WTC11 (cell line): ENCODE results near the gene TTC6. TPM values are rescaled to one million over a fixed set of nuclear protein-coding genes. Genes with fewer than 3 reads are reported as not detected.

Experiments
- ATAC-seq: fragments of 200-7000 bp; cut with Tn5 transposase; 2 replicates; pipeline ENCODE4 v1.10.0; 2021; ENCODE audit warnings: mild to moderate bottlenecking, moderate library complexity
- CTCF ChIA-PET: fragments of 300-600 bp; sonication (Branson Sonifier 250); formaldehyde crosslinking; loops from one replicate; lab custom pipeline; 2021; ENCODE audit warnings: antibody characterized with exemption; lab: Charles Lee
- POLR2A ChIA-PET: fragments of 350-600 bp; sonication (Branson Sonifier 250); formaldehyde crosslinking; loops from one replicate; lab custom pipeline; 2021; ENCODE audit warnings: antibody characterized with exemption; lab: Charles Lee
- DNase-seq: peaks from one replicate; pipeline ENCODE4 v3.0.0; 2021; ENCODE audit warnings: low spot score
- H3K27ac Mint-ChIP-seq: 2 replicates; pipeline ENCODE4 v1.8.0; 2021; ENCODE audit warnings: mixed read lengths
- H3K27me3 Mint-ChIP-seq: 2 replicates; pipeline ENCODE4 v1.8.0; 2021; ENCODE audit warnings: low read depth, mild to moderate bottlenecking, moderate library complexity, mixed read lengths
- H3K36me3 Mint-ChIP-seq: 2 replicates; pipeline ENCODE4 v1.8.0; 2021; ENCODE audit warnings: mixed read lengths
- H3K4me1 Mint-ChIP-seq: 2 replicates; pipeline ENCODE4 v1.8.0; 2022; ENCODE audit warnings: mixed read lengths
- H3K4me3 Mint-ChIP-seq: 2 replicates; pipeline ENCODE4 v1.8.0; 2021; ENCODE audit warnings: mild to moderate bottlenecking, moderate library complexity, mixed read lengths
- H3K9me3 Mint-ChIP-seq: 2 replicates; pipeline ENCODE4 v1.8.0; 2021; ENCODE audit warnings: mixed read lengths
- AR ChIP-seq: fragments of 250-450 bp; sonication (Bioruptor Pico); IDR thresholded peaks from 2 replicates; pipeline ENCODE4 v1.9.0; 2021; ENCODE audit warnings: mild to moderate bottlenecking
- ARID4B ChIP-seq: sonication (generic); formaldehyde crosslinking; IDR thresholded peaks from 2 replicates; pipeline ENCODE4 v1.8.0; 2023; ENCODE audit warnings: missing genetic modification reagents, mild to moderate bottlenecking, borderline replicate concordance
- ATF1 ChIP-seq: sonication (generic); formaldehyde crosslinking; IDR thresholded peaks from 2 replicates; pipeline ENCODE4 v1.8.1; 2023; ENCODE audit warnings: mild to moderate bottlenecking, moderate library complexity, missing genetic modification reagents
- CDX4 ChIP-seq: fragments of 250-450 bp; sonication (Bioruptor Pico); IDR thresholded peaks from 2 replicates; pipeline ENCODE4 v1.9.0; 2021; ENCODE audit warnings: moderate library complexity, mild to moderate bottlenecking, inconsistent platforms, borderline replicate concordance
- CREB1 ChIP-seq: sonication (generic); formaldehyde crosslinking; IDR thresholded peaks from 2 replicates; pipeline ENCODE4 v1.8.0; 2023; ENCODE audit warnings: mild to moderate bottlenecking, missing genetic modification reagents
- E2F4 ChIP-seq: sonication (generic); formaldehyde crosslinking; IDR thresholded peaks from 2 replicates; pipeline ENCODE4 v1.8.1; 2022; ENCODE audit warnings: low read depth, mild to moderate bottlenecking, moderate library complexity, missing genetic modification reagents, borderline replicate concordance
- ETV6 ChIP-seq: sonication (generic); formaldehyde crosslinking; IDR thresholded peaks from 2 replicates; pipeline ENCODE4 v1.8.1; 2022; ENCODE audit warnings: mild to moderate bottlenecking, missing genetic modification reagents
- FOXP4 ChIP-seq: sonication (generic); formaldehyde crosslinking; IDR thresholded peaks from 2 replicates; pipeline ENCODE4 v1.8.0; 2022; ENCODE audit warnings: mild to moderate bottlenecking, missing genetic modification reagents
- IRF2 ChIP-seq: sonication (generic); formaldehyde crosslinking; IDR thresholded peaks from 2 replicates; pipeline ENCODE4 v1.8.0; 2022; ENCODE audit warnings: low read depth, missing genetic modification reagents, borderline replicate concordance
- JAZF1 ChIP-seq: fragments of 250-450 bp; sonication (Bioruptor Pico); IDR thresholded peaks from 2 replicates; pipeline ENCODE4 v1.9.0; 2021; ENCODE audit warnings: moderate library complexity, mild to moderate bottlenecking, inconsistent platforms
- MAX ChIP-seq: sonication (generic); formaldehyde crosslinking; IDR thresholded peaks from 2 replicates; pipeline ENCODE4 v1.8.0; 2022; ENCODE audit warnings: mild to moderate bottlenecking, missing genetic modification reagents
- NFE2L1 ChIP-seq: sonication (generic); formaldehyde crosslinking; IDR thresholded peaks from 2 replicates; pipeline ENCODE4 v1.8.1; 2023; ENCODE audit warnings: missing genetic modification reagents
- SMAD4 ChIP-seq: sonication (generic); formaldehyde crosslinking; IDR thresholded peaks from 2 replicates; pipeline ENCODE4 v1.8.0; 2022; ENCODE audit warnings: mild to moderate bottlenecking, missing genetic modification reagents
- SOX15 ChIP-seq: fragments of 250-450 bp; sonication (Bioruptor Pico); IDR thresholded peaks from 2 replicates; pipeline ENCODE4 v1.9.0; 2021; ENCODE audit warnings: mild to moderate bottlenecking
- STAT6 ChIP-seq: sonication (generic); formaldehyde crosslinking; conservative IDR thresholded peaks from 2 replicates; pipeline ENCODE4 v1.8.1; 2023; ENCODE audit warnings: mild to moderate bottlenecking, low read depth, missing genetic modification reagents, moderate library complexity
- TCF7 ChIP-seq: sonication (generic); formaldehyde crosslinking; IDR thresholded peaks from 2 replicates; pipeline ENCODE4 v1.8.0; 2022; ENCODE audit warnings: mild to moderate bottlenecking, low read depth, missing genetic modification reagents, moderate library complexity
- TEAD1 ChIP-seq: sonication (generic); formaldehyde crosslinking; IDR thresholded peaks from 2 replicates; pipeline ENCODE4 v1.8.0; 2022; ENCODE audit warnings: mild to moderate bottlenecking, missing genetic modification reagents
- TEAD4 ChIP-seq: sonication (generic); formaldehyde crosslinking; IDR thresholded peaks from 2 replicates; pipeline ENCODE4 v1.8.0; 2022; ENCODE audit warnings: mild to moderate bottlenecking, missing genetic modification reagents
- TP53 ChIP-seq: sonication (generic); formaldehyde crosslinking; IDR thresholded peaks from 2 replicates; pipeline ENCODE4 v1.8.1; 2023; ENCODE audit warnings: mild to moderate bottlenecking, missing genetic modification reagents
- ZBTB21 ChIP-seq: sonication (generic); formaldehyde crosslinking; IDR thresholded peaks from 2 replicates; pipeline ENCODE4 v1.8.1; 2023; ENCODE audit warnings: mild to moderate bottlenecking, missing genetic modification reagents, borderline replicate concordance
- total RNA-seq: library from RNA; stranded (reverse); gene quantifications from 3 replicates; pipeline ENCODE4 v1.2.3, GENCODE V29; 2021

The TTC6 gene
- total RNA-seq, 1 experiment from 2014 or later = not detected

GRCh38 chr14:37622231-37622923 is 26.9 kb downstream of the TTC6 start (continued):
- TF ChIP-seq SMAD4 = 0 out of 2 replicates have a peak, but pooled peaks have one; percentile 15
- no peak for TF ChIP-seq JAZF1 (CRISPR knock-in tag)
- TF ChIP-seq CREB1 (CRISPR knock-in tag) = peak; percentile 55; the same call in 1 of the 2 replicates
- TF ChIP-seq FOXP4 (CRISPR knock-in tag) = peak; percentile 35; the same call in 1 of the 2 replicates
- TF ChIP-seq E2F4 (CRISPR knock-in tag) = no peak
- 0 out of 2 replicates have a peak, but pooled peaks have one; percentile 7 for TF ChIP-seq TEAD4 (CRISPR knock-in tag)
- TF ChIP-seq ARID4B (CRISPR knock-in tag) = 0 out of 2 replicates have a peak, but pooled peaks have one; percentile 61
- peak; percentile 25; the same call in 1 of the 2 replicates for TF ChIP-seq ATF1 (CRISPR knock-in tag)
- peak; percentile 77 for TF ChIP-seq MAX (CRISPR knock-in tag)

- Mint-ChIP-seq H3K4me1 (peaks cover 4% of the 10 kb centered on the region), H3K36me3 (no peaks in the 10 kb centered on the region), H3K27me3 (peaks cover 75% of the 10 kb centered on the region), H3K4me3 (no peak overlapping the region), H3K9me3 (no peaks in the 10 kb centered on the region), H3K27ac (no peak overlapping the region)
- DNase-seq = no peak
- no peak for ATAC-seq
- CTCF ChIA-PET = interaction anchor here (2.3 to 2.9 kb wide), 2 partner anchors 24 to 32 kb away, joined by 10 to 17 read pairs; no protein-coding TSS in a partner anchor
- POLR2A ChIA-PET = no interaction called here
- TF ChIP-seq TCF7 (CRISPR knock-in tag) = no peak
- TF ChIP-seq CREB1 (CRISPR knock-in tag) = no peak
- TF ChIP-seq TP53 (CRISPR knock-in tag) = no peak
- TF ChIP-seq TEAD1 (CRISPR knock-in tag) = no peak
- no peak for TF ChIP-seq ZBTB21 (CRISPR knock-in tag)
- TF ChIP-seq CDX4 (CRISPR knock-in tag) = no peak
- TF ChIP-seq AR (CRISPR knock-in tag) = no peak
- TF ChIP-seq SOX15 (CRISPR knock-in tag) = no peak
- no peak for TF ChIP-seq STAT6
- TF ChIP-seq ETV6 (CRISPR knock-in tag) = no peak
- no peak for TF ChIP-seq IRF2 (CRISPR knock-in tag)
- TF ChIP-seq NFE2L1 (CRISPR knock-in tag) = no peak
Observed at GRCh38 chr14:37623426-37623951, 28.1 kb downstream of the TTC6 start.
